Measurements from ENCODE around the gene RFESD. TPM values are rescaled to one million over a fixed set of nuclear protein-coding genes. Genes with fewer than 3 reads are reported as not detected.

The RFESD gene
- total and polyA plus RNA-seq, 2 of the 13 experiments (the other 11 are each of a cell fraction or from before 2014, with no cell fraction given): 1.1 to 2.2 TPM

GRCh38 chr5:95662946-95663345, 16.4 kb downstream of the RFESD start:
- POLR2A ChIA-PET: no interaction called here
- CTCF ChIA-PET (ENCODE audit: low intra/inter-chr PET ratio, low total read pairs): interaction anchor here (1.9 kb wide), 1 partner anchor 184 kb away, joined by 10 read pairs; no protein-coding TSS in a partner anchor
- intact Hi-C loops (cut with micrococcal nuclease; ENCODE audit: unreplicated experiment) (loop anchor here (2.0 kb wide), 1 partner anchor 30 kb away; no protein-coding TSS in a partner anchor), in situ Hi-C loops (cut with HindIII; ENCODE audit: extremely low pct_ligation_motif_present, low pct_unique_long_range_greater_than_20kb) (no loop called here)
- no peak overlapping the region for H3K27ac ChIP-seq (ENCODE audit: extremely low read length, insufficient read depth, low read length)
- H3K4me2 ChIP-seq (ENCODE audit: low read depth, low read length): no peak overlapping the region
- H2AFZ ChIP-seq (ENCODE audit: low read length): no peak overlapping the region
- no TSS peak for BruUV-seq (replicated peaks)
- H3K79me2 ChIP-seq (ENCODE audit: insufficient read depth, low read length): no peaks in the 10 kb centered on the region
- H3K9me3 ChIP-seq (ENCODE audit: low read length): no peaks in the 10 kb centered on the region
- FAIRE-seq: no peak
- TF ChIP-seq HMGXB4 (CRISPR knock-in tag; IDR thresholded peaks at IDR 0.05; ENCODE audit: borderline replicate concordance in 1 of 2, low read depth in 1 of 2): no peak
- no peak for TF ChIP-seq ZNF878 (CRISPR knock-in tag; IDR thresholded peaks at IDR 0.05)
- TF ChIP-seq ZNF784 (CRISPR knock-in tag; IDR thresholded peaks at IDR 0.05; ENCODE audit: borderline replicate concordance): no peak
- no peak for TF ChIP-seq PRDM15 (CRISPR knock-in tag; IDR thresholded peaks at IDR 0.05)
- TF ChIP-seq STAG1 (CRISPR knock-in tag; IDR thresholded peaks at IDR 0.05): no peak
- TF ChIP-seq MIER2 (CRISPR knock-in tag; IDR thresholded peaks at IDR 0.05): no peak
- TF ChIP-seq FOXM1 (CRISPR knock-in tag; IDR thresholded peaks at IDR 0.05): no peak
- TF ChIP-seq SRSF9 (IDR thresholded peaks at IDR 0.05; ENCODE audit: borderline replicate concordance, insufficient read depth, low read depth, low read length, poor library complexity, severe bottlenecking): no peak
- TF ChIP-seq CSRNP1 (CRISPR knock-in tag; IDR thresholded peaks at IDR 0.05): no peak
- TF ChIP-seq KDM2A (CRISPR knock-in tag; IDR thresholded peaks at IDR 0.05; ENCODE audit: borderline replicate concordance, low read depth): no peak
- no peak overlapping the region for H3K9ac ChIP-seq (ENCODE audit: insufficient read depth, low read depth, low read length)
- H3K4me3 ChIP-seq (replicated peaks in 1 of 3; ENCODE audit: insufficient read depth in 1 of 3, low read depth in 2 of 3, low read length in 3 of 3): no peak overlapping the region
- no peak for ATAC-seq
- no peaks in the 10 kb centered on the region for H3K36me3 ChIP-seq (replicated peaks in 1 of 2; ENCODE audit: control insufficient read depth in 1 of 2, insufficient read depth in 2 of 2, low read length in 2 of 2)
- H4K20me1 ChIP-seq (ENCODE audit: insufficient read depth, low read length): no peaks in the 10 kb centered on the region
- H3K4me1 ChIP-seq (ENCODE audit: insufficient read depth, low read length): peaks cover 6% of the 10 kb centered on the region; the same call in 1 of the 2 replicates
- DNase-seq (ENCODE audit: low spot score): no peak
- H3K27me3 ChIP-seq (ENCODE audit: control insufficient read depth in 1 of 2, insufficient read depth in 2 of 2, low read length in 2 of 2): no peaks in the 10 kb centered on the region
